HG02852 (cell line): ENCODE measurements around the gene ARL6IP1.

Source experiments
- ATAC-seq: cut with Tn5 transposase; IDR thresholded peaks from one replicate; pipeline ENCODE4 v1.9.1; 2021; ENCODE audit warnings: mild to moderate bottlenecking, moderate library complexity; ENCODE audit not compliant: unreplicated experiment

Gene ARL6IP1

DNA sequence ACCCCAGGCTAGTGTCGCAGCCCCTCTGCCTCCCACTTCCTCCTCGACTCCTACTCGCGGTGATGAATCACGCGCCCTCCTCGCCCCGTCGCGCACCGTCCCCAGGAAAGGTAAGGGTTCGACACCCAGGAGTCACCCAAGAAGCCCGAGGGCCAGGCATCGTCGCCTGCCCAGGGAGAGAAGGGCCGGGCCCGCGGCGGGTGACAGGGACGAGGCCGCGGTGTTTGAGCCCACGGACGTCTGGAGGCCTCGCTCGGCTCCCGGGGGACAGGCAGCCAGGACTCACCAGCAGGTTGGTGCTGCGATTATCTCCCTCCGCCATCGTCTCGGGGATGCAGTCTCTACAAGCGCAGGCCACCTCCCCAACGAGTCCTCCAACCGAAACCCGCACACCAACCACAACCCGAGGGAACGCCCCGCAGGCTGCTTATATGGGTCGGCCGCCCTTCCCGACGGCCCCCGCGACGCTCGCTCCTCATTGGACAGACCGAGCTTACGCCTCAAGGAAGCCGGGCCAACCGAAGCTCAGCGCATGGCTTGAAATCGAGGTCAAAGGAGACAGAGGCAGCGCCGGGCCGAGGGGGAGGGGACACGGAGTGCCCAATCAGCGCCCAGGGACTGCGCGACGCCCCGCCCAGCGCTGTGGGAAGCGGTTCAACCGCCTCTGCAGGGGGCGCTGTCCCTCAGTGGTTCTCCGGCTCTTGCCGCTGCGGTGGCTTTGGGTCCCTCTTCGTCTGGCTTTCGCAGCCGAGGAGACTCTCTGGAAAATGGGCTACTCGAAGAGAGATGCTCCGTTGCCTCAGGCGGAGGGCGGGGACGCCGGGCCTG, at the start of gene ARL6IP1:
Gene ARL6IP1, minus strand, starts transcription at position 405 of the 828 bp plus-strand sequence. Its CDS starts 83 bp downstream, at position 322.
- ATAC-seq = peak; percentile 93

DNA sequence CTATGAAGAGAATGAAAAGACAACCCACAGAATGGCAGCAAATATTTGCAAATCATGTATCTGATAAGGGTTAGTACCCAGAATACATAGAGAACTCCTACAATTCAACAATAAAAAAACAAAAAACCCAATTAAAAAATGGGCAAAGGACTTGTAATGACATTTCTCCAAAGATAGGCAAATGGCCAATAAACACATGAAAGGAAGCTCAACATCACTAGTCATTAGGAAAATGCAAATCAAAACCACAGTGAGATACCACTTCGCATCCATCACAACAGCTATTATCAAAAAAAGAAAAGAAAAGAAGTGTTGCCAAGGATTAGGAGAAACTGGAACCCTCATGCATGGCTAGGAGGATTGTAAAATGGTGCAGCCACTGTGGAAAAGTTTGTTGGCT, 45.1 kb upstream of the ARL6IP1 start:
- ATAC-seq = no peak

GRCh38 chr16:18842565-18842964, 41.2 kb upstream of the ARL6IP1 start:
- ATAC-seq = no peak

- ATAC-seq = no peak
Measured at GRCh38 chr16:18841833-18842525, 40.6 kb upstream of the ARL6IP1 start.

- no peak for ATAC-seq
Measured at GRCh38 chr16:18839555-18839954, 38.2 kb upstream of the ARL6IP1 start.

GRCh38 chr16:18836702-18837101, 35.4 kb upstream of the ARL6IP1 start:
- no peak for ATAC-seq

DNA sequence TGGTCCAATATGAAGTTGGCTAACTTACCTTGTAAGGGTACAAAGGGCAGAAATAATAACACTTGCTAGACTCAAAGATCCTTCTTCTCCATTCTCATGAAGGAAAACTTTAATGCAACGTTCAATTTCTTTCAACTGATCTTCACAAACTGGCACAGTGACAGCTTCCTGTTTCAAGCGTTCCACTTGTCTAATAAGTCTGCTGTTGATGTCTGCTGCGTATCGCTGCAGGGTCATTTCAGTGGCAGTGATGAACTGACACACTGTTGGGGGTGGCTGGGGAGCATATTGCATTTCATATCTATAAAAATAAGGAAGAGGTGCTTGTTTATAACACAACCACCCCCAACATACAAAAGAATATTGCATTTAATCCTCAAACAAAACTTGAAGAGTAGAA, 33.5 kb upstream of the ARL6IP1 start:
- no peak for ATAC-seq

DNA sequence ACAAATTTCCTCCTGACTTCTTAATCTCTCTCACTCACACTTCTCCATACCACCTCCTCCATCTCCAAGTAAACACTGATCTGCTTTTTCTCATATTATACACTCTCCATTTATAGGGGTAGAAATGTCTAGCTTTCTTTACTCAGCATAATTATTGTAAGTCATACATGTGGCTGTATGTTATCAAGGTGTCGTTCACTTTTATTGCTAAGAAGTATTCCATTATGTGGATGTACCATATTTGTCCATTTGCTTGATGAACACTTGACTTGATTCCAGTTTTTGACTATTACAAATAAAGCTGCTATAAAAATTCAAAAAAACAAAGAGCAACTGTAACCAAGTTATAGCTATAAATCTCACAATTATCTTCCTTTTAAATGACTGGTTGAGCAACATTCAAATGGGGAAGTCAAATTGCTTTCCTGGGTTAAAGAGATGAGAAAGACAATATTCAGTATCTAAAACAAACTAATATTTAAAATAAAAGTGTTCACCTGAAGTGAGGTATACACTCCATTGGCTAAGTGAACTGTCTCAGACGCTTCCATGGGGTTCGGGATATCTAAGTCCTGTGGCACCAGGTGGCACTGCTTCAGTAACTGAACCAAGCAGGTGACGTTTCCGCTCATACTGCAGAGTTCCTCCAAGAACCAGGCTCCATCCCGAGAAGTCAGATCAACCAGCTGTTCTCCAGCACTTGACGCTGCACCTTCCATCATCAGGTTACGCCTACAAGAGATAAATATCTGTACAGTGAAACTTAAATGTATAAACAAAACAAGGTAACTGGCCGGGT, 32.6 kb upstream of the ARL6IP1 start:
- ATAC-seq = no peak

DNA sequence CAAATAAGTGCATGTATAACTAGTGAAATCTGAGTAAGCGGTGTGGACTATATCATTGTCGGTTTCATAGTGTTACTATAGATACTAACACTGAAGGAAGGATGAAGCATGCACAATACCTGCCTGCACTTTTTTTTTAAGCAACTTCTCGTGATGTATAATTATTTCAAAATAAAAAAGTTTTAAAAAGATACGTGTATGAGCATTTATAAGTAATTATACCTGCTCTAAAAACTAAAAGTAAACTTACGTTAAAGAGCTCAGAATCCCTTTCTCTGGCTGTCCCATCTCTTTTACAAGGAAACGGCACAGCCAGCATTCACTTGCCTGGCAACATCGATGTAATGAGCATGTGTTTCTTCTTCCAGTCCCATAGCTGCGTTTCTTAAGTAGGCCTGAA, 31.3 kb upstream of the ARL6IP1 start:
- ATAC-seq = no peak

- ATAC-seq = no peak
Measured at GRCh38 chr16:18832006-18832405, 30.7 kb upstream of the ARL6IP1 start.

DNA sequence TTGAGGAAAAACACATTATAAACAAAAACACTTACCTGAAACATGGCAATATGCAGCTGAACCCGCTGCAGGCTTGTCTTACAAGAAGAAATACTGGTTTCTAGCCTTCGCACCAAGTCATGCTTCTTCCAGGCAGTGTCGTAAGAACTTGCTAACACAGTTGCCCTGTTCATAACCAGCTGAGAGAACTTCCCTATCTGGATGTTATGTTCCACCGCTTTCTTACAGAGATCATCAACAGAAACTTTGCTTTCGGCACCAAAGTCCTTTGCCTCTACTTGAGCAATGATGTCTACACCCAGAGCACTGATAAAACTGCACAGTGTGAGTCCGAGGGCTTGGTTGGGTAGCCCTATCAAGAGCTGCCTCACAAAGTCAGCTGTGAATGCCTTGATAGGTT, 27.9 kb upstream of the ARL6IP1 start:
- no peak for ATAC-seq

- ATAC-seq = no peak
Measured at GRCh38 chr16:18827890-18828289, 26.5 kb upstream of the ARL6IP1 start.

- ATAC-seq = no peak
Measured at GRCh38 chr16:18816286-18816685, 14.9 kb upstream of the ARL6IP1 start.

DNA sequence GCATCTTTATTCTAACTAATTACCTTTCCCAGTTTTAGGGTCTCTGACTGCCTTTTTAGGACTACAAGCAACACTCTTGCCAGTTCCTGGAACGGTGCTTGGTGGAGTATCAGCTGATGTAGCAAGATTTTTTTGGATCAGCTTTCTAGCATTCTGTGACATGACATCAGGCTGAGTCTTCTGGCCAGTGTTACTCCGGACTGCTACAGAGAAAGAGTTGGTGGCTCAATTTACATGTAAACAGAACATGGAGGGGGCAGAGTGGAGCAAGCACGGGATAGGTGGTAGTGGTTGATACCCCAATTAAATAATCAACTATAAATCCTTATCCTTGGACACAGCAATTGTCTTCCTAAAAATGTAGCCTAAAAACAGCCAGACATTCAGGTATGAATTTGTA, 10.6 kb upstream of the ARL6IP1 start:
- no peak for ATAC-seq

GRCh38 chr16:18809165-18809564, 7.8 kb upstream of the ARL6IP1 start:
- no peak for ATAC-seq

GRCh38 chr16:18805257-18805773, 4.0 kb upstream of the ARL6IP1 start:
- no peak for ATAC-seq

GRCh38 chr16:18804540-18804939, 3.2 kb upstream of the ARL6IP1 start:
- no peak for ATAC-seq

GRCh38 chr16:18803569-18804462, 2.5 kb upstream of the ARL6IP1 start:
- ATAC-seq = no peak

DNA sequence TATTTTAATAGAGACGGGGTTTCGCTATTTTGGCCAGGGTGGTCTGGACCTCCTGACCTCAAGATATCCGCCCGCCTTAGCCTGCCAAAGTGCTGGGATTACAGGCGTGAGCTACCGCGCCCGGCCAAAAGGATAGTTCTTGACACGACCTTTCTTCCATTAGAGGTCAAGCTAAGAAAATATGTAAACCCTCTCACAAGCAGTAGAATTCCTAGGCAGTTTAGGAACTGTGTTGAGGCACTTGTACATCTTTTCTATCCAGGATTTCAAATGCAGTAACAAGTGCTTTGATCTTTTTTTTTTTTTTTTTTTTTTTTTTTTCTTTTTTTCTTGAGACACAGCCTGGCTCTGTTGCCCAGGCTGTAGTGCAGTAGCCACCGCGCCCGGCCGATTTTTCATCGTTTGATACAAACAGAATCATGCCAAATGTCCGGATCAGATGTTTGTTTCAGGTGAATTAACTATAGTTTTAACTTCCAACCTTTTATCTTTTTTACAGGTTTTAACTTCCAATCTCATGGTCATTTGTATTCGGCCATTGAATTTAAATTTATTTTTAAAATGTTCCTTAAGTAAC, 1.5 kb upstream of the ARL6IP1 start:
- ATAC-seq = no peak

- ATAC-seq = no peak
Measured at GRCh38 chr16:18800775-18801144, 589 bp downstream of the ARL6IP1 start.
